Tibial artery (tissue), 4 donors: ENCODE results near the gene RBX1.
A peak's percentile ranks its signal among the peaks of the same experiment; 100 is the strongest.

Source experiments
- DNase-seq, 2 donors: peaks; one replicate each; pipeline ENCODE4 v3.0.0-alpha.2; 2019
- H3K27ac ChIP-seq, 2 donors: fragments of 200-600 bp; sonication (generic) in 1 of 2; 1 replicate in 1 of 2; 2 replicates in 1 of 2; pipeline ENCODE4 v1.5.1; 2018 to 2019; ENCODE audit warnings: mild to moderate bottlenecking in 1 of 2
- H3K27me3 ChIP-seq, 2 donors: fragments of 200-600 bp; sonication (generic) in 1 of 2; one replicate each; pipeline versions ENCODE4 v1.5.1 to v1.6.0; 2016 to 2019
- H3K36me3 ChIP-seq, 3 donors: fragments of 200-600 bp; sonication (generic) in 2 of 3; one replicate each; pipeline ENCODE4 v1.5.1; 2016 to 2019; ENCODE audit warnings: mild to moderate bottlenecking in 2 of 3
- H3K4me1 ChIP-seq, 4 donors: fragments of 200-600 bp; sonication (generic) in 2 of 4; 1 replicate in 3 of 4; 2 replicates in 1 of 4; pipeline ENCODE4 v1.5.1; 2016 to 2019
- H3K4me3 ChIP-seq, 2 donors: fragments of 200-600 bp; sonication (generic) in 1 of 2; 1 replicate in 1 of 2; 2 replicates in 1 of 2; pipeline ENCODE4 v1.5.1; 2018 to 2019; ENCODE audit warnings: mild to moderate bottlenecking in 2 of 2
- H3K9me3 ChIP-seq, 3 donors: fragments of 200-600 bp; sonication (generic) in 1 of 3; one replicate each; pipeline ENCODE4 v1.5.1; 2016 to 2019
- CTCF ChIP-seq, 2 experiments: fragments of 200-600 bp in 1 of 2; fragments of 450-650 bp in 1 of 2; IDR thresholded peaks; one replicate each; pipeline ENCODE4 v1.5.1; 2017 to 2019; ENCODE audit warnings: antibody characterized with exemption in 2 of 2, mild to moderate bottlenecking in 1 of 2, moderate library complexity in 1 of 2
- intact Hi-C: fragments of 100-400 bp; cut with DNase I; formaldehyde crosslinking; loops from one replicate; pipeline ENCODE4 v1.15.0; 2023; ENCODE audit warnings: low total_unique reads

RBX1 gene

GRCh38 chr22:40951795-40952605 is 822 bp downstream of the RBX1 start:
- H3K36me3 ChIP-seq = peaks cover 5 to 36% (median 16%) of the 10 kb centered on the region in 3 donors
- intact Hi-C loops = loop anchor here (1.0 to 2.0 kb wide), 2 partner anchors 69 to 139 kb away; no protein-coding TSS in a partner anchor
- H3K4me1 ChIP-seq = peaks cover 0 to 20% (median 7%) of the 10 kb centered on the region in 4 donors
- DNase-seq = no peak
- TF ChIP-seq CTCF (IDR thresholded peaks at IDR 0.05) = no peak
- peak overlapping the region; percentile 94 to 98 for H3K27ac ChIP-seq
- H3K4me3 ChIP-seq = peak overlapping the region; percentile 73 to 85
- no peaks in the 10 kb centered on the region for H3K9me3 ChIP-seq
- H3K27me3 ChIP-seq = no peaks in the 10 kb centered on the region

GRCh38 chr22:40953471-40953870 is 2.3 kb downstream of the RBX1 start:
- intact Hi-C loops = no loop called here
- no peaks in the 10 kb centered on the region for H3K27me3 ChIP-seq
- no peak for TF ChIP-seq CTCF (IDR thresholded peaks at IDR 0.05)

GRCh38 chr22:40954113-40954512 is 2.9 kb downstream of the RBX1 start:
- DNase-seq = no peak
- H3K27ac ChIP-seq = no peak overlapping the region
- H3K4me3 ChIP-seq = no peak overlapping the region
- intact Hi-C loops = no loop called here
- peaks cover 0 to 20% (median 7%) of the 10 kb centered on the region in 4 donors for H3K4me1 ChIP-seq
- H3K27me3 ChIP-seq = no peaks in the 10 kb centered on the region
- no peak for TF ChIP-seq CTCF (IDR thresholded peaks at IDR 0.05)
- H3K9me3 ChIP-seq = no peaks in the 10 kb centered on the region
- peaks cover 15 to 54% (median 22%) of the 10 kb centered on the region in 3 donors for H3K36me3 ChIP-seq

More at GRCh38 chr22:40953471-40953870, 2.3 kb downstream of the RBX1 start:
- peaks cover 13 to 47% (median 22%) of the 10 kb centered on the region in 3 donors for H3K36me3 ChIP-seq
- no peak overlapping the region for H3K4me3 ChIP-seq
- no peaks in the 10 kb centered on the region for H3K9me3 ChIP-seq
- DNase-seq = no peak
- H3K4me1 ChIP-seq = peaks cover 0 to 20% (median 7%) of the 10 kb centered on the region in 4 donors
- no peak overlapping the region for H3K27ac ChIP-seq

- DNase-seq = no peak
- no peaks in the 10 kb centered on the region for H3K27me3 ChIP-seq
- no peak for TF ChIP-seq CTCF (IDR thresholded peaks at IDR 0.05)
- intact Hi-C loops = no loop called here
- H3K9me3 ChIP-seq = no peaks in the 10 kb centered on the region
- H3K27ac ChIP-seq = no peak overlapping the region
- peaks cover 0 to 25% (median 7%) of the 10 kb centered on the region in 4 donors for H3K4me1 ChIP-seq
- no peak overlapping the region for H3K4me3 ChIP-seq
- peaks cover 18 to 54% (median 27%) of the 10 kb centered on the region in 3 donors for H3K36me3 ChIP-seq
Measured at GRCh38 chr22:40955571-40955970, 4.4 kb downstream of the RBX1 start.

- H3K4me3 ChIP-seq = no peak overlapping the region
- no peak overlapping the region for H3K27ac ChIP-seq
- peaks cover 18 to 73% (median 34%) of the 10 kb centered on the region in 3 donors for H3K36me3 ChIP-seq
- H3K4me1 ChIP-seq = peaks cover 0 to 19% (median 4%) of the 10 kb centered on the region in 4 donors
- H3K9me3 ChIP-seq = no peaks in the 10 kb centered on the region
- no peak for TF ChIP-seq CTCF (IDR thresholded peaks at IDR 0.05)
- intact Hi-C loops = no loop called here
- DNase-seq = no peak
- no peaks in the 10 kb centered on the region for H3K27me3 ChIP-seq
Measured at GRCh38 chr22:40957601-40958000, 6.4 kb downstream of the RBX1 start.
